Neutrophil (primary cell): Measurements from ENCODE around the gene WBP1.
A peak's percentile ranks its signal among the peaks of the same experiment; 100 is the strongest.

ENCODE experiments used
- H3K27ac ChIP-seq: fragments of 200-600 bp; sonication (generic); 2 replicates; pipeline ENCODE4 v1.5.1; 2016; ENCODE audit warnings: mild to moderate bottlenecking, moderate library complexity
- H3K27me3 ChIP-seq: fragments of 200-600 bp; sonication (generic); 2 replicates; pipeline ENCODE4 v1.6.0; 2016; ENCODE audit warnings: mild to moderate bottlenecking
- H3K36me3 ChIP-seq: fragments of 200-600 bp; sonication (generic); 2 replicates; pipeline ENCODE4 v1.5.1; 2017
- H3K4me1 ChIP-seq, 2 experiments: fragments of 200-600 bp in 1 of 2; sonication (generic) in 1 of 2; 1 replicate in 1 of 2; 2 replicates in 1 of 2; pipeline versions ENCODE4 v1.5.1 to v1.6.1; 2013 to 2016; ENCODE audit warnings: low read depth in 1 of 2, low read length in 1 of 2, mild to moderate bottlenecking in 1 of 2, moderate library complexity in 1 of 2; ENCODE audit not compliant: control insufficient read depth in 1 of 2, insufficient read depth in 1 of 2
- H3K4me3 ChIP-seq, 2 experiments: fragments of 200-600 bp in 1 of 2; sonication (generic) in 1 of 2; 1 replicate in 1 of 2; 2 replicates in 1 of 2; pipeline ENCODE4 v1.5.1; 2013 to 2016; ENCODE audit warnings: low read depth in 1 of 2, low read length in 1 of 2, mild to moderate bottlenecking in 1 of 2, moderate library complexity in 1 of 2
- H3K9me3 ChIP-seq: fragments of 200-600 bp; sonication (generic); 2 replicates; pipeline ENCODE4 v1.5.1; 2016
- TF ChIP-seq, protein P1 (sequence below): fragments of 200-600 bp; sonication (generic); IDR thresholded peaks from 2 replicates; pipeline ENCODE4 v1.5.1; 2016; ENCODE audit warnings: antibody characterized with exemption

Gene WBP1

DNA sequence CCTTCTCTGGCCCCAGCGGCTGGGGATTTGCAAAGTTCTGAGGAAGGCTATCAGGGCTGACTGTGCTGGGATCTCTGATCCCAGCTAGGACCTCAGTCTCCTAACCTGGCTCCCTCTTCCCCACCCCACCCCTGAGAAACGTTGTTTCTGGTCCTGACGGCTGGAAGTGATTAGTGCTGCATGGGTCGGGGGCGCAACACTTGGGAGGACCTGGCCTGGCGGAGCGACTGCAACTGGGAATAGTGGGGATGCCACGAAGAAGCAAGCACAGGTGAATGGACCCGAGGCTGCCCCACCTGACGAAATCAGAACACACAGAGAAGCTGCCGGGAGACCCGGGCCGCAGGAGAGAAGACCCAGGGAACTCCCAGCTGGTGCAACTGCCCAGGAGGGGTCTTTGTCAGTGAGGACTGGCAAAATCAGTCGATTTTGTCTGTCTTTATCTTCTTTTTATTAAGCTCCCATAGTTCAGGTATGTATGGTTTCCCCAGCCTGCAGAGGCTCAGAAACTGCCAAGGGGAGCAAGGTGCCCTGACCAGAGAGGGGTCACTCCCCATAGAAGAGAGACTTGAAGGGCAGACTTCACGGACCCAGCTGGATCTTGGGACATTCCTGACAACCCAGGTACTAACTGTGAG is 41.8 kb downstream of the WBP1 start:
- H3K27me3 ChIP-seq, result peaks cover 93% of the 10 kb centered on the region
- no peak overlapping the region for H3K4me3 ChIP-seq
- H3K4me1 ChIP-seq, result peaks cover 42 to 43% of the 10 kb centered on the region in 2 experiments
- no peak overlapping the region for H3K27ac ChIP-seq
- TF ChIP-seq, protein P1, sequence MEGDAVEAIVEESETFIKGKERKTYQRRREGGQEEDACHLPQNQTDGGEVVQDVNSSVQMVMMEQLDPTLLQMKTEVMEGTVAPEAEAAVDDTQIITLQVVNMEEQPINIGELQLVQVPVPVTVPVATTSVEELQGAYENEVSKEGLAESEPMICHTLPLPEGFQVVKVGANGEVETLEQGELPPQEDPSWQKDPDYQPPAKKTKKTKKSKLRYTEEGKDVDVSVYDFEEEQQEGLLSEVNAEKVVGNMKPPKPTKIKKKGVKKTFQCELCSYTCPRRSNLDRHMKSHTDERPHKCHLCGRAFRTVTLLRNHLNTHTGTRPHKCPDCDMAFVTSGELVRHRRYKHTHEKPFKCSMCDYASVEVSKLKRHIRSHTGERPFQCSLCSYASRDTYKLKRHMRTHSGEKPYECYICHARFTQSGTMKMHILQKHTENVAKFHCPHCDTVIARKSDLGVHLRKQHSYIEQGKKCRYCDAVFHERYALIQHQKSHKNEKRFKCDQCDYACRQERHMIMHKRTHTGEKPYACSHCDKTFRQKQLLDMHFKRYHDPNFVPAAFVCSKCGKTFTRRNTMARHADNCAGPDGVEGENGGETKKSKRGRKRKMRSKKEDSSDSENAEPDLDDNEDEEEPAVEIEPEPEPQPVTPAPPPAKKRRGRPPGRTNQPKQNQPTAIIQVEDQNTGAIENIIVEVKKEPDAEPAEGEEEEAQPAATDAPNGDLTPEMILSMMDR, result no peak
- peaks cover 3% of the 10 kb centered on the region for H3K36me3 ChIP-seq
- no peaks in the 10 kb centered on the region for H3K9me3 ChIP-seq

DNA sequence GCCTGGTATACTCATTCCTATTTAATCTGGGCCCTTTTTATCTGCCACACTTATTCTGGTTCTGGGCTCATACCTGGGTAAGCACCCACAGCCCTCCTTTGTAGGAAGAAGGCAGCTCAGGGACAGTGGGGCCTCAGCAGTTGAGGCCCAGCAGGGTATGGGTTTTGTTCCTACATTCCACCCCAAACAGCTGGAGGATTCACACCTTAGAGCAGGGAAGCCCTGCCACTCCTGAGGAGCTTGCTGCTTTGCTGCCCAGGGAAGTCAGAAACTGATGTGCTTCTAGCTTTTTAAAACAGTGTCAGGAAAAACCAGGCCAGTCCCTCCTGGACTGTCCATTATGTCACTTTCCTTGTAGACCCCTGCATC is 42.3 kb downstream of the WBP1 start:
- no peak overlapping the region for H3K4me3 ChIP-seq
- peaks cover 98% of the 10 kb centered on the region for H3K27me3 ChIP-seq
- peaks cover 8% of the 10 kb centered on the region for H3K36me3 ChIP-seq
- no peaks in the 10 kb centered on the region for H3K9me3 ChIP-seq
- TF ChIP-seq, protein P1, result no peak
- H3K27ac ChIP-seq, result no peak overlapping the region
- H3K4me1 ChIP-seq, result peaks cover 42 to 45% of the 10 kb centered on the region in 2 experiments

DNA sequence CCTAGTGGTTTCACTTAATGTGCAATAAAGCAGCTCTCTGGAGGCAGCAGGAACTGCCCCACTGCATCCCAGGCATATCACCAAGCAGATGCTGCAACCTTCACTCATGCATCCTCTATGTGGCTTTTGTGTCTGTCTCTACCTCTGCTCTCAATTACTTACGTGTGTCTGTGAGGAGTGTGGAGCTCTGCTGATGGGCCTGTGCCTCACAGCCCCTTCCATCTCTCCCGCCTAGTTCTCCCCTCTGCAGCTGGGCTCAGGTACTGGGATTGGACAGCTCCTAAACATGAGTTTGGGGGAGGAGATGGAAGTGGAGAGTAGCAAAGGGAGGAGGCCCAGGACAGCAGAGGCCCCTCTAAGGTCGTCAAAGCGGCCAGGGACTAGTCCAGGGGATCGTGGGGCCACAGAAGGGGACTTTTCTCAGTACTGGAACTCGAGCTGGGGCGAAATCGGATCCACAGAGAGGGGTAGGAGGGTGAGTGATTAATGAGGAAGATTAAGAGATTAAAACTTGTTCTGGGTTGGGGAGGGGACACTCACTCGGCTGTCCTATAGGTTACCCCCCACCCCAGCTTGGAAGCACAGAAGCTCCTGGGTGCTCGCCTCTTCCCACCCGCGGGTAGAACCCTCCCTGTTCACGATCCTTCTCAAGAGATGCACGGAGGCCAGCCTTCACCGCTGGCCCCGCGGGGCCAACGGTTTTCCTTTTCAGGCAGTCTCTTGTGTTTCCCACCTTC is 43.3 kb downstream of the WBP1 start:
- H3K27ac ChIP-seq, result no peak overlapping the region
- H3K36me3 ChIP-seq, result peaks cover 13% of the 10 kb centered on the region
- H3K9me3 ChIP-seq, result no peaks in the 10 kb centered on the region
- H3K27me3 ChIP-seq, result peaks cover 91% of the 10 kb centered on the region
- TF ChIP-seq, protein P1, result no peak
- H3K4me1 ChIP-seq, result peaks cover 48 to 54% of the 10 kb centered on the region in 2 experiments
- H3K4me3 ChIP-seq, result no peak overlapping the region

DNA sequence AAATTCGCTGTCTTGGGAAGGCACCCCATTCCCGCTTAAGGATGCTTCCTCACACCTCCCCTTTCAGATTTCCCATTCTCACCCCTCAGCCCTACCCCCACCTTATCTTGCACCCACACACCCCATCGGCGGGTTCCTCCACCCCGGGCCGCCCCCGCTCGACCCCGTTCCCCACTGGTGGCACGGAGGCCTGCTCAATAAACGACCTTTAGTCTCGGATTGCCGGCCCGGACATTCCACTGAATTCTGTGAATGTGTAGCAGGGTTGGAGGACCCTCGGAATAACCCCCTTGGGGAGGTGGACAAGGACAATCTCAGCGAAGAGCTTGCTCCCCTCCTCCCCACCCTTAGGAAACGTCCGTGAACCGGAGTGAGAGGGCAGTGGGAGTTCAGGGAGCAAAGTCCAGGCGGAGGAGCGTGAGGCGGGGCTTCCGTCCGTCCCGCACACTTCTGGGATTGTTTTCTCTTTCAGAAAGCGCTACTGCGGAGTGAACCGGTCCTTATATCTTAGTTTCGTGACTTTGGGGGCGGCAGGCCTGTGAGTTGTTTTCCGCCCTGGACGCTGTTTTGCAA is 44.0 kb downstream of the WBP1 start:
- H3K27ac ChIP-seq, result no peak overlapping the region
- peaks cover 84% of the 10 kb centered on the region for H3K27me3 ChIP-seq
- H3K9me3 ChIP-seq, result no peaks in the 10 kb centered on the region
- H3K4me3 ChIP-seq, result peak overlapping the region; percentile 54 to 62
- peaks cover 54 to 60% of the 10 kb centered on the region in 2 experiments for H3K4me1 ChIP-seq
- TF ChIP-seq, protein P1, result no peak
- H3K36me3 ChIP-seq, result peaks cover 13% of the 10 kb centered on the region

DNA sequence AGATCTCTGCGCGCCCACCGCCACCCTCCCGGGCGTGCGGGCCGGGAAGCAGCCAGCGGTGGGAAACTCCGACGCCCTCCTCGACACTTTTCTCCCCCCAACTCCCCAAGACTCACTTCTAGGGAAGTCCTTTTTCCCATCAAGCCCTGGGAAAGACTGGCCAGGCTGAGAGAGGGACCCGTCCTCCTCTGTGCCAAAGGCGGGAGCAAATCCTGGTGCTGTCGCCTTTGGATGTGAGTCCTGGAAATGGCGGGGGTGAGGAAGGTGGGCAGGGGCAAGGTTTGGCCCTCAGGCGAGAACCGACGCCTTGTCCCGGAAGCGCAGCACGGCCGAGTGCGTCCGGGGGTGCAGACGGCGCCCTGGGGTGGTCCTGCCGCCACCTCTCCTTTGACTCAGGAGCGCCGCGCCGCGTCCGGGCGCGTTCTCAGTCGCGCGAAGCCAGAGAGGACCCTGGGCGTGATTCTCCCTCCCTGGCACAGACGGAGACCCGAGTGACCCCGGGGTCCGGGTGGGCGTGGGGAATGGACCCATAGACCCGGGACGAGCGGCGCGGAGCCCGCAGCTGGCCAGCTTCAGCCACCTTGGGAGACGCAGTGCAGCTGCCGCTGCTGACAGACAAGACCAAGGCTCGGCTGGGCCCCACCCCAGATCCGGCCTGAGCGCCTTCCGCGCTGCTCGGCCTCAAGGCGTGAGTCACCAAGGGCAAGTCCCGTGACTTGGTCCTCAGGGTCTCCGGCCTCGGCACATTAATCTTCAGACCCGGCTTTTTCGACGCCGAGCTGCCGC is 44.7 kb downstream of the WBP1 start:
- no peak overlapping the region for H3K27ac ChIP-seq
- TF ChIP-seq, protein P1, result no peak
- no peaks in the 10 kb centered on the region for H3K9me3 ChIP-seq
- H3K4me1 ChIP-seq, result peaks cover 52 to 58% of the 10 kb centered on the region in 2 experiments
- H3K36me3 ChIP-seq, result peaks cover 13% of the 10 kb centered on the region
- H3K4me3 ChIP-seq, result peak overlapping the region; percentile 54 to 62
- H3K27me3 ChIP-seq, result peaks cover 77% of the 10 kb centered on the region
